GM21723 (cell line): Measurements from ENCODE around the gene ZNF182.
"Not testable (repeated sequence)": the region's sequence is repeated elsewhere in the genome, so short reads cannot be mapped to it uniquely, and the experiment has no call there.

Source experiments
- ATAC-seq: cut with Tn5 transposase; IDR thresholded peaks from one replicate; pipeline ENCODE4 v1.9.1; 2021; ENCODE audit warnings: mild to moderate bottlenecking, moderate library complexity; ENCODE audit not compliant: unreplicated experiment

The ZNF182 gene

GRCh38 chrX:48002319-48002718, 1.5 kb downstream of the ZNF182 start:
- no peak for ATAC-seq

DNA sequence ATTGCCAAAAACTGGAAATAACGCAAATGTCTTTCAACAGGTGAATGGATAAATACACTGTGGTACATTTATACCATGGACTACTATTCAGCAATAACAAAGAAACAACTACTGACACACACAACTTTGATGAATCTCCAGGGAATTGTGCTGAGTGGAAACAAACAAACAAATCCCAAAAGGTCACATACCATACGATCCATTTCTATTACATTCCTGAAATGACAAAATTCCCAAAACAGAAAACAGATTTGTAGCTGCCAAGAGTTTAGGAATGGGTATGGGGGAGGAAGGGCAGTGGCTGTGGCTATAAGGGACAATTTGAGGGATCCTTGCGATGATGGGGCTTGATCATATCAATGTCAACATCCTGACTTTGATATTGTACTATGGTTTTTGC, 2.5 kb downstream of the ZNF182 start:
- no peak for ATAC-seq

DNA sequence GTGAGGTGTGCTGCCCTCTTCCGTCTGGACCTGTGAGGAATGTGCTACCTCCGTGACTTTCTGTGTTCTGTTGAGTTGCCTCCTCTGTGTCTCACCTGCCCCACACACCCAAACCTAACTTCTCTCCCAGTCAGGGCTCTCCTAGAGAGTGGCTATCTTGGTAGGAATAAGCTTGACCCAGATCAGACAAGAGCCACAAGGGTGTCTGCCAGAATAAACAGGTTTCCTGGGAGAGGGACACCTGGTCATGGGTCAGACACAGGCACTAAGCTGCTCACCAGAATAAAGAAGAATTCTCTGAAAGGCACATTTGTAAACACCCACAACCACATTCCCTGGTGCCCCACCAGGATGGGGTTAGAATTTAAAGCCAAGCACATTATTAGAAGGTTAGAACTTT, 11.1 kb downstream of the ZNF182 start:
- ATAC-seq, result no peak

- no peak for ATAC-seq
Measured at GRCh38 chrX:47992095-47992380, 11.8 kb downstream of the ZNF182 start.

DNA sequence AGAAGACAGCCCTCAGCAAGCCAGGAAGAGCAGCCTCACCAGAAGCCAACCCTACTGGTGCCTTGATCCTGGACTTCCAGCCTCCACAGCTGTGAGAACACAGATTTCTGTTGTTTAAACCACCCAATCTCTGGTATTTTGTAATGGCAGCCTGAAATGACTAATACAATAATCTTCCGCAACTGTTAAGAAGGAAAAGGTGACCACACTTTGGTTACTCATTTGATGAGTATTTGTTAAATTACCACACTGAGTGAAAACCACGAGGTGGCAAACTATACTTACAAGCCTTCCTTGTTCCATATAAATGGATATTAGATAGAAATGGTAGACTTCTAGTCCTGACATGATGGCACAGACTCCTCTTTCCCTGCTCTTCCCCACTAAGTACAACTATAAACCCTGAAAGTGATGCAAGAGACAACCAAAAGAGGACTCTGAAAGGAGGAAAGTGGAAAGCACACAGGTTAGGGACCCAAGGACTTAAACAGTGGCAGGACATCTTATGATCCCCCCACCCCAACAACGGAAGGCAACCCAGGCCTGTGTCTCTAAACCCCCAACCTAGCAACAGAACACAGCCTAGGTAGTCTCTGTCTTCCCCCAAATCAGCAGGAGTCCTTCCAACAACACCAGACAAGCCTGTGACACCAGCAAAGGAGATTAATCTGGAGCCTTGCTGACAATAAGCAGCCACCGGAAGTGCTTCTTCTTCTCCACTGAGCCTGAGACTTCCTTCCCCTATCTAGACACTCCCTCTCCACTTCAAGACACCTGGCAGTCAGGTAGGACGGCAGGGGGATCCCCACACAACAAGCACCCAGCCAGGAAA, 12.3 kb downstream of the ZNF182 start:
- no peak for ATAC-seq

DNA sequence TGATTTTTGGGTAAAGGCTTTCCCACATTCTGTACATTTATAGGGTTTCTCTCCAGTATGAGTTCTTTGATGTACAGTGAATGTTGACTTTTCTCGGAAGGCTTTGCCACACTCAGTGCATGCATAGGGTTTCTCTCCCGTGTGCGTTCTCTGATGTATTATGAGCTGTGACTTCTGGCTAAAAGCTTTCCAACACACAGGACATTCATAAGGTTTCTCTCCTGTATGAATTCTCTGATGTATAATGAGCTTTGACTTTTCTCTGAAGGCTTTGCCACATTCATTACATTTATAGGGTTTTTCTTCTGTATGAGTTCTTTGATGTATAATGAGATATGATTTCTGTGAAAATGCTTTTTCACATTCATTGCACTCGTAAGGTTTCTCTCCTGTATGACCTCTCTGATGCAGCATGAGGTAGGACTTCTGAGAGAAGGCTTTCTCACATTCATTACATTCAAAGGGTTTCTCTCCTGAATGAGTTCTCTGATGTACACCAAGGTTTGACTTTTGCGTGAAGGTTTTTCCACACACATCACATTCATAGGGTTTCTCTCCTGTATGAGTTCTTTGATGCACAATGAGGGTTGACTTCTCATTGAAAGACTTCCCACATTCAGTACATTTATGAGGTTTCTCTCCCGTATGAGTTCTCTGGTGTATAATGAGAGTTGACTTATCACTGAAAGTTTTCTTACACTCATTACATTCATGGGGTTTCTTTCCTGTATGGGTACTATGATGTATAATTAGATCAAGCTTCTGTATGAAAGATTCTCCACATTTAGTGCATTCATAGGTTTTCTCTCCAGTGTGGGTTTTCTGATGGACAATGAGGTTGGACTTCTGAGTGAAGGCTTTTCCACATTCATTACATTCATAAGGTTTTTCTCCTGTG, 27.3 kb downstream of the ZNF182 start:
- no peak for ATAC-seq

- no peak for ATAC-seq
Measured at GRCh38 chrX:47973235-47973634, 30.6 kb downstream of the ZNF182 start.

DNA sequence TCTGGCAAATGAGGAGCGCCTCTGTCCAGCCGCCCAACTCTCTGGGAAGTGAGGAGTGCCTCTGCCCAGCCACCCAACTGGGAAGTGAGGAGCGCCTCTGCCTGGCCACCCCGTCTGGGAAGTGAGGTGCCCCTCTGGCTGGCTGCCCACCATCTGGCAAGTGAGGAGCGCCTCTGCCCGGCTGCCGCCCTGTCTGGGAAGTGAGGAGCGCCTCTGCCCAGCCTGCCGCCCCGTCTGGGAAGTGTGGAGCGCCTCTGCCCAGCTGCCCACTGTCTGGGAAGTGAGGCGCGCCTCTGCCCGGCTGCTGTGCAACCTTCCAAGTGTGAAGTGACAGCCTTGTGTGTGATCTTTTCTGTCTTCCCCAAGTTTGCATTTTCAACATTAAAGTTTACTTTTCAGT, 38.3 kb downstream of the ZNF182 start:
- ATAC-seq, result not testable (repeated sequence)

GRCh38 chrX:47961830-47962229, 42.0 kb downstream of the ZNF182 start:
- not testable (repeated sequence) for ATAC-seq

GRCh38 chrX:47960406-47960805, 43.4 kb downstream of the ZNF182 start:
- no peak for ATAC-seq

DNA sequence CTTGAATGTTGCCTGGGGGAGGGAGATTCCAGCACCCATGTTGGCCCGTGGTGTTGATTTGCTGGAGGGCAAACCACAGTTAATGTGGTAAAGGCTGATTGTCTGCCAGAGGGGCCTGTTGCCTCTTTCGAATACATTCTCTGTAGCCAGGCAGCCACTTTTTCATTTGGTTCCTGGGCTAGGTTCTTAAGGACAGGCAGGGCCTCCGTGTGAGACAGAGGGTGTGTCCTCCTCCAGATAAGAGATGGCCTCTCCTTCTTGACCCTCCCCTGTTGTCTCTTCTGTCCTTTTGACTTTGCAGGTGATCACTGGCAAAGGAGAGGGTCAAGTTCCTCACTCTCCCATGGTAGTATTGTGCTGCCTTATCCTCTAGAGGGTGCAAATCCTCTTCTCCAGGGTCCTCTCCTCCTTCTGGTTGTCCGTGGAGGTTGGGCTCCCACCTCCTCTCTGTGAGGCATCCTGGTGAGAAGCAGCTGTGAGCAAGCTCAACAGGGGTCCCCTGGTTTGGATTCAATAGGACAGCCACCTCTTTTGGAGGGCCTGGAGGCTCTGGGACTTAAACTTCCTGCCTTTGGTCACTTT, 44.9 kb downstream of the ZNF182 start:
- ATAC-seq, result no peak

DNA sequence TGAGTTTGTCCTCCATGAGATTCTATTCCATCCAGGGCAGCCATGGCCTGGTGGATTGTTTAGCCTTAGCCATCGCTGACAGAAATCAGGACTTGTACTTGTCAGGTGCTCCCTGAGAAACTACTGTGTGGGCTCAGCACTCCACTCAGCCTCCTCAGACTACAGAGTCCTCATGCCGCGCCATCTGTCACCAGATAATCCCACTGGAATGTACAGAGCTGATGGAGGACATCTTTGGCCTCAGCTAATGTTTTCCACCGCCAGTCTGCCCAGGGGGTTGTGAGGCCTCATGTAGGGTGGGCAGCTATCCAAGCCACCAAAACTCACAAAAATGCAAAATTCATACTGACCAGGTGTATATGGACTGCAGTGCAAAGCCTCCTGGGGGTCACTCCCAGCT, 45.6 kb downstream of the ZNF182 start:
- ATAC-seq, result not testable (repeated sequence)

DNA sequence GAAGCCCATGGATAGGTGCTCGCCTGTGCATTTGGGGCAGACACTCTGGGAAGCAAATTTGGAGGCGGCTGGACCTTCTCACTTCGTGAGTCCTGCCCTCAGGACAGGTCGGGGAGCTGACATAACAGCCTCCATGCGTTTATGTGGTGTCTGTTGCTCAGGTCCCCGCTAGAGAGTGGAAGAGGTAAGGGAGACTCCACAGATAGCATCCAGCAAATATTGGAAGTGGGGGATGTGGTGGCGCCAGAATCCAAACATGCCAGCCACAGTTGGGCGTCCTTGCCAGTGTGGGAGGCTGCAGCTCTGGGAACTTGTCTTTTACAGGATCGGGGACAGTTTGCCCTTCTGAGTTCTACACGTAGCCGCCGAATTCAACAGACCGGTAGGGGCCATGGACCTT, 47.8 kb downstream of the ZNF182 start:
- ATAC-seq, result no peak

- ATAC-seq, result not testable (repeated sequence)
Measured at GRCh38 chrX:47955295-47955694, 48.5 kb downstream of the ZNF182 start.

- no peak for ATAC-seq
Measured at GRCh38 chrX:47941423-47941822, 62.4 kb downstream of the ZNF182 start.

DNA sequence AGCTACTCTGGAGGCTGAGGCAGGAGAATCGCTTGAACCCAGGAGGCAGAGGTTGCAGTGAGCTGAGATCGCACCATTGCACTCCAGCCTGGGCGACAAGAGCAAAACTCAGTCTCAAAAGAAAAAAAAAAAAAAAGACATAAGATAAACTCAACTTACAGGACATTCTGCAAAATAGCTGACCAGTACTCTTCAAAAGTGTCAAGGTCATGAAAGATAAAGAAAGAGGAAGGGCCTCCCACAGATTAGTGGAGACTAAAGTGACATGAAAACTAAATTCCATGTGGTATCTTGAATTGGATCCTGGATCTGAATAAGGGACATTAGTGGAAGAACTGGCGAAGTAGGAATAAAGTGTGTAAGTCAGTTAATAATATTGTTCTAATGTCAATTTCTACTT, 63.3 kb downstream of the ZNF182 start:
- no peak for ATAC-seq

DNA sequence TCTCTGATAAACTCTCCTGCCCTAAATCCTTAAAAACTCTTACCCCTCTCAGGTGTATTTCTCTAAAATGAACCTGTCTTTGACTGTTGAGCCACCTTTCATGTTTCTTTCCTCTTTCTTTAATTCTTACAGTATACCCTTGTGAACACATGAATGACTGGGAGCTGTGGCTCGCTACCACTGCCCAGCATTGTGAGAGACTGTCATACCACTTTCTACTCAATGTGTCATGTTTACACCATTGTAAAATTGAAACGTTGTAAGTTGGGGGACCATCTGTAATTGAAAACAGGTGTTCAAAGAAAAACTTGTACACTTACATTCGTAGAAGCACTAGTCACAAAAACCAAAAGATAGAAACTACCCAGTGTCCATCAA, 66.9 kb downstream of the ZNF182 start:
- no peak for ATAC-seq

GRCh38 chrX:47936224-47936939, 67.4 kb downstream of the ZNF182 start:
- ATAC-seq, result no peak

GRCh38 chrX:47933946-47934345, 69.8 kb downstream of the ZNF182 start:
- ATAC-seq, result no peak

GRCh38 chrX:47931970-47932369, 71.8 kb downstream of the ZNF182 start:
- not testable (repeated sequence) for ATAC-seq

DNA sequence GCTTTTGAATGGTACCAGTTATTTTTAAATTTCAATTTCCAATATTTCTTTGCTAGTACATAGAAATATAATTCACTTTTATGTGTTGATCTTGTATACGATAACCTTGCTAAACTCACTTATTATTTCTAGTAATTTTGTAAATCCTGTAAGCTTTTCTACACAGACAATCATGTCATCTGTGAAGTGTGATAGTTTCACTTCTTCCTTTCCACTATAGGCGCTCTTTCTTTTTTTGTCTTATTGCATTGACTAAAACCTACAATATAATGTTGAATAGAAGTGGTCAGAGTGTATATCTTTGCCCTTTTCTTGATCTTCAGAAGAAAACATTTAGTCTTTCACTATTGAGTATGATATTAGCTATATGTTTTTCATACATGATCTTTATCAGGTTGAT, 76.6 kb downstream of the ZNF182 start:
- no peak for ATAC-seq
